Neural cell (in vitro differentiated cells): Measurements from ENCODE around the gene SLC13A1. TPM values are rescaled to one million over a fixed set of nuclear protein-coding genes. Genes with fewer than 3 reads are reported as not detected.

Source experiments
- H2AFZ ChIP-seq: fragments of 200-600, 300-800 bp; sonication (generic), shearing (Covaris generic); 2 replicates; pipeline ENCODE4 v1.6.0; 2014; ENCODE audit warnings: low read depth, mild to moderate bottlenecking, antibody characterized with exemption, low read length, moderate library complexity
- H3F3A ChIP-seq: fragments of 200-600 bp; shearing (Covaris generic); 2 replicates; pipeline ENCODE4 v1.6.1; 2016; ENCODE audit warnings: mild to moderate bottlenecking, moderate library complexity, mixed read lengths, antibody characterized with exemption, low read length; ENCODE audit not compliant: insufficient read depth, poor library complexity, severe bottlenecking
- H3K27ac ChIP-seq: fragments of 200-600, 300-800 bp; sonication (generic), shearing (Covaris generic); 2 replicates; pipeline ENCODE4 v1.5.1; 2014; ENCODE audit warnings: mild to moderate bottlenecking, low read length, moderate library complexity
- H3K27me3 ChIP-seq: fragments of 300-800, 200-600 bp; sonication (generic), shearing (Covaris generic); 2 replicates; pipeline ENCODE4 v1.6.0; 2014; ENCODE audit warnings: mild to moderate bottlenecking, low read depth, low read length, moderate library complexity; ENCODE audit not compliant: insufficient read depth
- H3K36me3 ChIP-seq: fragments of 300-800, 200-600 bp; sonication (generic), shearing (Covaris generic); 2 replicates; pipeline ENCODE4 v1.5.1; 2014; ENCODE audit warnings: mild to moderate bottlenecking, antibody characterized with exemption, low read length, moderate library complexity; ENCODE audit not compliant: insufficient read depth
- H3K4me2 ChIP-seq: fragments of 300-800, 200-600 bp; sonication (generic), shearing (Covaris generic); 2 replicates; pipeline ENCODE4 v1.6.0; 2014; ENCODE audit warnings: mild to moderate bottlenecking, low read length
- H3K4me3 ChIP-seq: fragments of 300-800, 200-600 bp; sonication (generic), shearing (Covaris generic); 2 replicates; pipeline ENCODE4 v1.5.1; 2014; ENCODE audit warnings: mild to moderate bottlenecking, low read length, moderate library complexity
- H3K79me2 ChIP-seq: fragments of 200-600 bp; shearing (Covaris generic); replicated peaks from 2 replicates; pipeline ENCODE4 v1.6.0; 2014; ENCODE audit warnings: mild to moderate bottlenecking, low read length, moderate library complexity; ENCODE audit not compliant: insufficient read depth
- H3K9ac ChIP-seq: fragments of 300-800, 200-600 bp; sonication (generic), shearing (Covaris generic); 2 replicates; pipeline ENCODE4 v1.6.1; 2016; ENCODE audit warnings: mild to moderate bottlenecking, low read length, mixed read lengths
- H3K9me2 ChIP-seq: fragments of 200-600 bp; shearing (Covaris generic); 2 replicates; pipeline ENCODE4 v1.6.1; 2016; ENCODE audit warnings: mild to moderate bottlenecking, low read length, mixed read lengths; ENCODE audit not compliant: insufficient read depth
- H3K9me3 ChIP-seq: fragments of 200-600, 300-800 bp; sonication (generic), shearing (Covaris generic); 2 replicates; pipeline ENCODE4 v1.6.1; 2016; ENCODE audit warnings: mild to moderate bottlenecking, mixed run types, low read length, moderate library complexity, mixed read lengths
- H4K20me1 ChIP-seq: fragments of 200-600 bp; shearing (Covaris generic); 2 replicates; pipeline ENCODE4 v1.6.1; 2016; ENCODE audit warnings: mild to moderate bottlenecking, mixed run types; ENCODE audit not compliant: insufficient read depth
- EP300 ChIP-seq: fragments of 450-650 bp; conservative IDR thresholded peaks from 2 replicates; pipeline ENCODE4 v1.6.1; 2014; ENCODE audit warnings: antibody characterized with exemption, mild to moderate bottlenecking, moderate library complexity; ENCODE audit not compliant: poor library complexity, severe bottlenecking
- EZH2 ChIP-seq: fragments of 200-600, 300-800 bp; shearing (Covaris generic), sonication (generic); IDR thresholded peaks from 2 replicates; pipeline ENCODE4 v1.6.1; 2014; ENCODE audit warnings: antibody characterized with exemption, low read length, borderline replicate concordance, mild to moderate bottlenecking; ENCODE audit not compliant: insufficient read depth, poor library complexity, severe bottlenecking
- MXI1 ChIP-seq: fragments of 450-650 bp; conservative IDR thresholded peaks from 2 replicates; pipeline ENCODE4 v1.6.1; 2014; ENCODE audit warnings: antibody characterized with exemption, mild to moderate bottlenecking; ENCODE audit not compliant: poor library complexity, severe bottlenecking
- POLR2AphosphoS5 ChIP-seq: IDR thresholded peaks from 2 replicates; pipeline ENCODE4 v1.6.1; 2012
- RAD21 ChIP-seq: fragments of 450-650 bp; conservative IDR thresholded peaks from 2 replicates; pipeline ENCODE4 v1.6.1; 2014; ENCODE audit warnings: antibody characterized with exemption, mild to moderate bottlenecking, moderate library complexity
- REST ChIP-seq: IDR thresholded peaks from 2 replicates; pipeline ENCODE4 v1.6.1; 2012; ENCODE audit warnings: borderline replicate concordance
- SMC3 ChIP-seq: fragments of 450-650 bp; conservative IDR thresholded peaks from 2 replicates; pipeline ENCODE4 v1.6.1; 2014; ENCODE audit warnings: antibody characterized with exemption, mild to moderate bottlenecking, moderate library complexity; ENCODE audit not compliant: poor library complexity
- TAF1 ChIP-seq: IDR thresholded peaks from 2 replicates; pipeline ENCODE4 v1.6.1; 2012; ENCODE audit warnings: low read depth
- polyA plus RNA-seq: library from polyadenylated mRNA; depleted of rRNA; stranded (reverse); fragments of >200 nt; gene quantifications from 2 replicates; pipeline ENCODE4 v1.2.3, GENCODE V29; 2014

SLC13A1 gene
- polyA plus RNA-seq, 1 donor from 2014 or later = not detected

GRCh38 chr7:123198111-123198510, 1.7 kb downstream of the SLC13A1 start:
- Histone ChIP-seq H3K27ac (no peak overlapping the region), H3K79me2 (no peaks in the 10 kb centered on the region), H3K9me3 (no peaks in the 10 kb centered on the region), H3K9ac (no peak overlapping the region), H3K36me3 (no peaks in the 10 kb centered on the region), H3K4me3 (no peak overlapping the region), H3K9me2 (no peaks in the 10 kb centered on the region), H3K27me3 (no peaks in the 10 kb centered on the region), H3K4me2 (no peak overlapping the region), H3F3A (no peaks in the 10 kb centered on the region), H4K20me1 (no peaks in the 10 kb centered on the region), H2AFZ (no peak overlapping the region)
- TF ChIP-seq EZH2 = no peak

- Histone ChIP-seq H3K27me3 (no peaks in the 10 kb centered on the region), H3K4me3 (no peak overlapping the region), H4K20me1 (no peaks in the 10 kb centered on the region), H2AFZ (no peak overlapping the region), H3K9me3 (no peaks in the 10 kb centered on the region), H3F3A (no peaks in the 10 kb centered on the region), H3K4me2 (no peak overlapping the region), H3K9ac (no peak overlapping the region), H3K27ac (no peak overlapping the region), H3K9me2 (no peaks in the 10 kb centered on the region), H3K79me2 (no peaks in the 10 kb centered on the region), H3K36me3 (no peaks in the 10 kb centered on the region)
- TF ChIP-seq EZH2 = no peak
- TF ChIP-seq RAD21 = no peak
- TF ChIP-seq POLR2AphosphoS5 = no peak
- TF ChIP-seq REST = no peak
- TF ChIP-seq EP300 = no peak
- no peak for TF ChIP-seq MXI1
Measured at GRCh38 chr7:123193235-123193634, 6.5 kb downstream of the SLC13A1 start.

- Histone ChIP-seq H2AFZ (no peak overlapping the region), H3K4me3 (no peak overlapping the region), H3K9me2 (no peaks in the 10 kb centered on the region), H3K9me3 (no peaks in the 10 kb centered on the region), H3K27ac (no peak overlapping the region), H3F3A (no peaks in the 10 kb centered on the region), H3K9ac (no peak overlapping the region), H3K27me3 (no peaks in the 10 kb centered on the region), H4K20me1 (no peaks in the 10 kb centered on the region), H3K4me2 (no peak overlapping the region), H3K36me3 (no peaks in the 10 kb centered on the region), H3K79me2 (no peaks in the 10 kb centered on the region)
- no peak for TF ChIP-seq RAD21
- TF ChIP-seq TAF1 = no peak
- no peak for TF ChIP-seq SMC3
- no peak for TF ChIP-seq REST
- no peak for TF ChIP-seq POLR2AphosphoS5
- TF ChIP-seq EP300 = no peak
Measured at GRCh38 chr7:123191132-123191531, 8.6 kb downstream of the SLC13A1 start.
